ENCODE results near the gene LMTK3. TPM values are rescaled to one million over a fixed set of nuclear protein-coding genes. Genes with fewer than 3 reads are reported as not detected.

The LMTK3 gene
- total and polyA plus RNA-seq, 9 of the 15 experiments (the other 6 are each of a cell fraction or from before 2014, with no cell fraction given) = 0.35 to 12.3 (median 2.0) TPM; not detected in 2

- TF ChIP-seq ARID3A (IDR thresholded peaks at IDR 0.05; ENCODE audit: borderline replicate concordance, low read depth, low read length) (peak; percentile 96), KHSRP (IDR thresholded peaks at IDR 0.05) (no peak), ESRRA (IDR thresholded peaks at IDR 0.05; ENCODE audit: borderline replicate concordance, low read depth) (no peak), PHB (CRISPR knock-in tag; IDR thresholded peaks at IDR 0.05) (no peak), RNF219 (CRISPR knock-in tag; IDR thresholded peaks at IDR 0.05) (no peak), ZNF830 (CRISPR knock-in tag; IDR thresholded peaks at IDR 0.05) (no peak), TAF7 (tag; IDR thresholded peaks at IDR 0.05) (no peak), BRD4 (IDR thresholded peaks at IDR 0.05) (no peak), KAT2B (IDR thresholded peaks at IDR 0.05; ENCODE audit: low read depth, low read length) (no peak), ETV6 (IDR thresholded peaks at IDR 0.05; ENCODE audit: borderline replicate concordance in 1 of 2, low read depth in 2 of 2, low read length in 1 of 2) (no peak), ETV6 (CRISPR knock-in tag; IDR thresholded peaks at IDR 0.05; ENCODE audit: borderline replicate concordance) (no peak), ZNF717 (CRISPR knock-in tag; IDR thresholded peaks at IDR 0.05) (no peak), CEBPG (CRISPR knock-in tag; IDR thresholded peaks at IDR 0.05) (no peak; the same call in 1 of the 2 replicates), CEBPG (tag; conservative IDR thresholded peaks at IDR 0.05 in 1 of 2, IDR thresholded peaks at IDR 0.05 in 1 of 2) (peak; percentile 61 to 85), EP300 (IDR thresholded peaks at IDR 0.05; ENCODE audit: low read length) (0 out of 2 replicates have a peak, but pooled peaks have one; percentile 45), NCOA1 (IDR thresholded peaks at IDR 0.05; ENCODE audit: low read depth) (no peak), ZNF197 (CRISPR knock-in tag; IDR thresholded peaks at IDR 0.05; ENCODE audit: low read depth) (no peak), ZC3H11A (IDR thresholded peaks at IDR 0.05; ENCODE audit: low read depth, low read length) (no peak), TBP (optimal IDR thresholded peaks at IDR 0.05; ENCODE audit: low read depth, low read length) (peak; percentile 96), TAL1 (IDR thresholded peaks at IDR 0.05) (no peak), NFIC (IDR thresholded peaks at IDR 0.05) (0 out of 2 replicates have a peak, but pooled peaks have one; percentile 5), SMAD3 (CRISPR knock-in tag; conservative IDR thresholded peaks at IDR 0.05) (no peak)
- TF ChIP-seq, protein P1, sequence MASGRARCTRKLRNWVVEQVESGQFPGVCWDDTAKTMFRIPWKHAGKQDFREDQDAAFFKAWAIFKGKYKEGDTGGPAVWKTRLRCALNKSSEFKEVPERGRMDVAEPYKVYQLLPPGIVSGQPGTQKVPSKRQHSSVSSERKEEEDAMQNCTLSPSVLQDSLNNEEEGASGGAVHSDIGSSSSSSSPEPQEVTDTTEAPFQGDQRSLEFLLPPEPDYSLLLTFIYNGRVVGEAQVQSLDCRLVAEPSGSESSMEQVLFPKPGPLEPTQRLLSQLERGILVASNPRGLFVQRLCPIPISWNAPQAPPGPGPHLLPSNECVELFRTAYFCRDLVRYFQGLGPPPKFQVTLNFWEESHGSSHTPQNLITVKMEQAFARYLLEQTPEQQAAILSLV (tag; IDR thresholded peaks at IDR 0.05) = no peak
- TF ChIP-seq, protein P2, sequence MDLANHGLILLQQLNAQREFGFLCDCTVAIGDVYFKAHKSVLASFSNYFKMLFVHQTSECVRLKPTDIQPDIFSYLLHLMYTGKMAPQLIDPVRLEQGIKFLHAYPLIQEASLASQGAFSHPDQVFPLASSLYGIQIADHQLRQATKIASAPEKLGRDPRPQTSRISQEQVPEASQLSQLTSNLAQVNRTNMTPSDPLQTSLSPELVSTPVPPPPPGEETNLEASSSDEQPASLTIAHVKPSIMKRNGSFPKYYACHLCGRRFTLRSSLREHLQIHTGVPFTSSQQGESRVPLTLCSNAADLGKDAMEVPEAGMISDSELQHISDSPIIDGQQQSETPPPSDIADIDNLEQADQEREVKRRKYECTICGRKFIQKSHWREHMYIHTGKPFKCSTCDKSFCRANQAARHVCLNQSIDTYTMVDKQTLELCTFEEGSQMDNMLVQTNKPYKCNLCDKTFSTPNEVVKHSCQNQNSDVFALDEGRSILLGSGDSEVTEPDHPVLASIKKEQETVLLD (IDR thresholded peaks at IDR 0.05) = no peak
- TF ChIP-seq, protein P3, sequence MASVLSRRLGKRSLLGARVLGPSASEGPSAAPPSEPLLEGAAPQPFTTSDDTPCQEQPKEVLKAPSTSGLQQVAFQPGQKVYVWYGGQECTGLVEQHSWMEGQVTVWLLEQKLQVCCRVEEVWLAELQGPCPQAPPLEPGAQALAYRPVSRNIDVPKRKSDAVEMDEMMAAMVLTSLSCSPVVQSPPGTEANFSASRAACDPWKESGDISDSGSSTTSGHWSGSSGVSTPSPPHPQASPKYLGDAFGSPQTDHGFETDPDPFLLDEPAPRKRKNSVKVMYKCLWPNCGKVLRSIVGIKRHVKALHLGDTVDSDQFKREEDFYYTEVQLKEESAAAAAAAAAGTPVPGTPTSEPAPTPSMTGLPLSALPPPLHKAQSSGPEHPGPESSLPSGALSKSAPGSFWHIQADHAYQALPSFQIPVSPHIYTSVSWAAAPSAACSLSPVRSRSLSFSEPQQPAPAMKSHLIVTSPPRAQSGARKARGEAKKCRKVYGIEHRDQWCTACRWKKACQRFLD (CRISPR knock-in tag; IDR thresholded peaks at IDR 0.05) = no peak
These were observed 66.4 kb downstream of the LMTK3 start (continued) for GRCh38 chr19:48445256-48445605.
